ENCODE measurements around the gene VGLL3. TPM values are rescaled to one million over a fixed set of nuclear protein-coding genes. Genes with fewer than 3 reads are reported as not detected.
"Not testable (repeated sequence)": the region's sequence is repeated elsewhere in the genome, so short reads cannot be mapped to it uniquely, and the experiment has no call there.

The VGLL3 gene
- total RNA-seq: not detected

DNA sequence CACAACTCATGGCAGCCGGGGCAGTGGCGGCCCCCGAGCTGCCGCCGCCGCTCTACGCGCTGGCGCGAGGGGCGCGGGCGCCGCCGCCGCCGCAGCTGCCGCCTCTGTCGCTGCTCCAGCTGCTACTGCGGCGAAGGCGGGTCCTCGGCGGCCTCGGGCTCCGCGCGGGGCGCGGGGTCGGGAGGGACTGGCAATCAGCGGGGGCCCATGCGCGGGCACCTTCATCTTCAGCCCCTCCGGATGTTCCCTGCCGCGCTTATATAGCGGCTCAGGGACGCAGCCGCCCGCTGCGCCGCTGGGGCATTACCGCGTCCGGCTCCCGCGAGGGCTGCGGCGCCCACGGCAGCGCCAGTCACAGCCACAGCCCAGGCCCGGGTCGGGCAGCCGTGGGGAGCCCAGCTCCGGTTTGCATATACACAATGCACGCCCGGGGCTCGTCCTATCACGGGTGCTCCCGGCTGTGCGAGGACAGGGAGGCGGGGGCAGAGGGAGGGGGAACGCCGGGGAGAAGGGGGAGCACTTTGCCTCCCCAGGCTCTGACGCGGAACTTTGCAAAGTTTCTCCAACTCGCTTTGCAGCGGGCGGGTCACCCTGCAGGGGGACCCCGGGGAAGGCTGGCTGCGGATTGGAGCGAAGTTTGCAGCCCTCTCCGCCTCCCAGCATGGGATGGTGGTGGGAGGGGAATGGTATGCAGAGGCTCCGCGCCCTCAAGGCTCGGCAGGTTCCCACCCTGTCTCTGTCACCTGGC, at the start of gene VGLL3:
Gene VGLL3, minus strand, starts transcription at position 416 of the 748 bp plus-strand sequence. Its CDS starts 406 bp downstream, at position 10.
- no peak within 1 kb of the TSS for H3K27ac Mint-ChIP-seq
- peak; percentile 8 for DNase-seq
- H3K4me3 Mint-ChIP-seq: no peak within 1 kb of the TSS
- H3K27me3 Mint-ChIP-seq: peaks cover 37% of the 10 kb centered on the region
- no peaks in the 10 kb centered on the region for H3K9me3 Mint-ChIP-seq
- no peaks in the 10 kb centered on the region for H3K36me3 Mint-ChIP-seq
- H3K4me1 Mint-ChIP-seq: peaks cover 5% of the 10 kb centered on the region

- Mint-ChIP-seq H3K4me3 (no peak overlapping the region), H3K9me3 (peaks cover 1% of the 10 kb centered on the region), H3K27me3 (no peaks in the 10 kb centered on the region), H3K27ac (no peak overlapping the region), H3K4me1 (no peaks in the 10 kb centered on the region), H3K36me3 (no peaks in the 10 kb centered on the region)
- DNase-seq: no peak
Observed at GRCh38 chr3:87037652-87038051, 46.7 kb upstream of the VGLL3 start.

DNA sequence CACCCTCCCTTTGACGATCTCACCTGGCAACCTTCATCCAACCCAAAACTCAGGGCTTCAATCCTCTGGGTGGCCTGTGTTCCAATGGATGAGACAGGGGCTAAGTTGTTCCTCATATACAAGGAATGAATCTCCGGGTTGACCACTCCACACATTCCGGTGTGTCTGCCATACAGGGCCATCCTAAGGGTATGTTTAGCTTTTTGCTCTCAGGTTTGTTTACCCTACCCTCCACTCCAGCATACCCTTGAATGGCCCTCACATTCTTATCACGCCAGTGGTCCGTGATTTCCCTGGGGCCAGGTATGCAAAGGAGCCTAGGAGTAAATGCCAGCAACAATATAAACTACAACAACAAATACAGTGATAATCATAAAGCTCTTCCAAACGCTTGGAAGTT, 45.7 kb upstream of the VGLL3 start:
- Mint-ChIP-seq H3K4me1 (no peaks in the 10 kb centered on the region), H3K27me3 (no peaks in the 10 kb centered on the region), H3K4me3 (no peak overlapping the region), H3K27ac (no peak overlapping the region), H3K9me3 (peaks cover under 1% of the 10 kb centered on the region), H3K36me3 (no peaks in the 10 kb centered on the region)
- no peak for DNase-seq

DNA sequence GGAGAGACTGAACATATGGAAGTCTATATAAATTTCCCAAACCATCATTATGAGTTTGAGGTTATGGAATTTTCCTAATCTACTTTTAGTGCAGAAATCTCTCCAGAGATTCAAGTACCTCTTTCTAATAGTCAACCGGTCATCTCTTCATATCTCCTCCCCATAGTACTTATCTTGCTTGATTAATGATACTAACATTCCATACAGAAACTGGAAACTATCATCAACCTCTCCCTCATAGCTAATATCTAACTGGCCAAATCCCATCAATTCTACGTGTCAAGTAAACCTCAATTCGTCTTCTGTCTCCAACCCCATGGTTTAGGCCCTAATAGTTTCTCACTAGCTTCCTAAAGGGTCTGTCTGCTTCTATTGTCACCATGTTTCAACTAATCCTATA, 44.4 kb upstream of the VGLL3 start:
- Mint-ChIP-seq H3K27ac (no peak overlapping the region), H3K9me3 (no peaks in the 10 kb centered on the region), H3K4me3 (no peak overlapping the region), H3K36me3 (no peaks in the 10 kb centered on the region), H3K27me3 (no peaks in the 10 kb centered on the region), H3K4me1 (no peaks in the 10 kb centered on the region)
- DNase-seq: no peak

GRCh38 chr3:87033205-87033604, 42.3 kb upstream of the VGLL3 start:
- Mint-ChIP-seq H3K27me3 (no peaks in the 10 kb centered on the region), H3K4me1 (no peaks in the 10 kb centered on the region), H3K27ac (no peak overlapping the region), H3K4me3 (no peak overlapping the region), H3K36me3 (no peaks in the 10 kb centered on the region), H3K9me3 (no peaks in the 10 kb centered on the region)
- no peak for DNase-seq

GRCh38 chr3:87025661-87026645, 35.0 kb upstream of the VGLL3 start:
- peaks cover 7% of the 10 kb centered on the region for H3K9me3 Mint-ChIP-seq
- H3K36me3 Mint-ChIP-seq: no peaks in the 10 kb centered on the region
- no peaks in the 10 kb centered on the region for H3K27me3 Mint-ChIP-seq
- H3K4me1 Mint-ChIP-seq: no peaks in the 10 kb centered on the region
- H3K4me3 Mint-ChIP-seq: no peak overlapping the region
- no peak overlapping the region for H3K27ac Mint-ChIP-seq
- no peak for DNase-seq

DNA sequence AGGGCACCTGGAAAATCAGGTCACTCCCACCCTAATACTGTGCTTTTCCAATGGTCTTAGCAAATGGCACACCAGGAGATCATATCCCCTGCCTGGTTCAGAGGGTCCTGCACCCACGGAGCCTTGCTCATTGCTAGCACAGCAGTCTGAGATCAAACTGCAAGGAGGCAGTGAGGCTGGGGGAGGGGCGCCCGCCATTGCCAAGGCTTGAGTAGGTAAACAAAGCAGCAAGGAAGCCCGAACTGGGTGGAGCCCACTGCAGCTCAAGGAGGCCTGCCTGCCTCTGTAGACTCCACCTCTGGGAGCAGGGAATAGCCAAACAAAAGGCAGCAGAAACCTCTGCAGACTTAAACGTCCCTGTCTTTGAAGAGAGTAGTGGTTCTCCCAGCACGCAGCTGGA, 26.4 kb upstream of the VGLL3 start:
- H3K36me3 Mint-ChIP-seq, DNase-seq, H3K27ac Mint-ChIP-seq, H3K4me3 Mint-ChIP-seq, H3K27me3 Mint-ChIP-seq, H3K4me1 Mint-ChIP-seq, H3K9me3 Mint-ChIP-seq: not testable (repeated sequence)

DNA sequence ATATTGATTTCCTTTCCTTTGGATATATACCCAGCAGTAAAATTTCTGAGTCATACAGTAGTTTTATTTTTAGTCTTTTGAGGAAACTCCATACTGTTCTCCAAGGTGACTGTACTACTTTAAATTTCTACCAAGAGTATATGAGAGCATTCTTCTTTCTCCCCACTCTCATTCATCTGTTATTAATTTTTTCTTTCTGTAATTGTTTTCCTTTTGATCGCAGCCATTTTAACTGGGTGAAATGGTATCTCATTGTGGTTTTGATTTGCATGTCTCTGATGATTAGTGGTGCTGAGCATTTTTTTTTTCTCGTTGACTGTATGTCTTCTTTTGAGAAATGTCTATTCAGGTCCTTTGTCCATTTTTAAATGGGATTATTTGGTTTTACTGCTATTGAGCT, 18.3 kb upstream of the VGLL3 start:
- no peak overlapping the region for H3K27ac Mint-ChIP-seq
- H3K4me3 Mint-ChIP-seq: no peak overlapping the region
- H3K4me1 Mint-ChIP-seq: no peaks in the 10 kb centered on the region
- H3K9me3 Mint-ChIP-seq: peaks cover 9% of the 10 kb centered on the region
- no peaks in the 10 kb centered on the region for H3K36me3 Mint-ChIP-seq
- no peak for DNase-seq
- H3K27me3 Mint-ChIP-seq: no peaks in the 10 kb centered on the region

DNA sequence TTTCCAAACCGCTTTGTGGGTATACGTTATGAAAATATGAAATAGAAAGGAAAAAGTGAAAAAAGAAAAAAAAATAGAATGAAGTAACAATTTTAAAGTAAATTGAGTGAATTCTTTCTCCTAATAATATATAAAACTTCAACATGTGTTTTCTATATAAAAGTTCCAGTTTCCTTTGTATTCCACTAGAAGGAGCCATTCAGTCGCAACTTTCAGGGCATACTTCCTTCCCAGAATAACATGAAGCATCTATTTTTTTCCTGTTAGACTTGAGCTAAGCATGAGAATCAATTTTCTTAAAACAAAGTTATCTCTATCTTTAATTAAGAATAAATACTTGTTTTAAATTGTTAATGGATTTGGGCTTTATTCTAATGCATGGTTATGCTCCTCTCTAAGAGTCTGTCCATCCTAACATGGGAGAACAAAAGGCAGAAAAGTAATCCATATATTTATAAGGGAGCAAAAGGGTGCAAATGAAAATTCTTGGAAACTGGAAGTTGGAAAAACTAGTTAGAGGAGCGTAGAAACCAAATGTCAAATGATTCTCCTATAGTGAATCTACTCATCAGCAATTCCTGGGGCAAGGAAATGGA, 16.0 kb upstream of the VGLL3 start:
- H3K4me3 Mint-ChIP-seq: no peak overlapping the region
- no peaks in the 10 kb centered on the region for H3K4me1 Mint-ChIP-seq
- no peak overlapping the region for H3K27ac Mint-ChIP-seq
- H3K36me3 Mint-ChIP-seq: no peaks in the 10 kb centered on the region
- peaks cover 4% of the 10 kb centered on the region for H3K27me3 Mint-ChIP-seq
- H3K9me3 Mint-ChIP-seq: peaks cover 11% of the 10 kb centered on the region
- DNase-seq: no peak

- Mint-ChIP-seq H3K36me3 (no peaks in the 10 kb centered on the region), H3K27ac (no peak overlapping the region), H3K4me3 (no peak overlapping the region), H3K4me1 (no peaks in the 10 kb centered on the region), H3K27me3 (peaks cover 4% of the 10 kb centered on the region), H3K9me3 (peaks cover 11% of the 10 kb centered on the region)
- no peak for DNase-seq
Observed at GRCh38 chr3:87004883-87005282, 13.9 kb upstream of the VGLL3 start.

- DNase-seq: no peak
- Mint-ChIP-seq H3K27ac (no peak overlapping the region), H3K4me3 (no peak overlapping the region), H3K27me3 (peaks cover 4% of the 10 kb centered on the region), H3K9me3 (peaks cover 1% of the 10 kb centered on the region), H3K36me3 (no peaks in the 10 kb centered on the region), H3K4me1 (no peaks in the 10 kb centered on the region)
Observed at GRCh38 chr3:87002346-87002745, 11.4 kb upstream of the VGLL3 start.

DNA sequence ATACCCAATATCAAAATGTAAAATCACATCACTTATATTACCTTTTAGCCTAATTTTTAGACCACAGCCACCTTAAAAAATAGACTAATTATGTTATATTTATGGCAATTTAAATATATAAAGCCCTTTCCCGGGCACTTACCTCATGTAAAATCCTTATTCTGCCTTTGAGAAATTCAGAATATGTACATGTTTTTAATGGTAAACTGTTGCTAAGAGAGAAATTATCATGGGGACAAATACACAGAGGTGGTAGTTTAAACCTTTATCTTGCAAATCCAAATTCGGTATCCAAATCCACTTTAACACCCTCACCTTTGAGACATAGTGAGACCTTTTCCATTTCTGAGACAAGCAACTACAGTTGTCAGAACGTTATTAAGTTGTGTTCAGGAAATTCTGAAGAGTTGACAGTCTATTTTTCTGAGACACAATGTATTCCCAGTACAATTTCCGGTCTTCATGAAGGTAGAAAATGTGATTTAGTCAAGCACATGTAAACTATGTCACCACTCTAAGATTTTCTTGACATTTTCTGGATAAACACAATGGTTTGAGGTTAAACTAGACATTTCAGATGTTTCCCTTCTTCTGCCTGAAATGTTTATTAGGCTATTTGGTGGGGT, 10.6 kb upstream of the VGLL3 start:
- no peak for DNase-seq
- Mint-ChIP-seq H3K27ac (no peak overlapping the region), H3K9me3 (peaks cover 1% of the 10 kb centered on the region), H3K27me3 (peaks cover 4% of the 10 kb centered on the region), H3K36me3 (no peaks in the 10 kb centered on the region), H3K4me3 (no peak overlapping the region), H3K4me1 (no peaks in the 10 kb centered on the region)

DNA sequence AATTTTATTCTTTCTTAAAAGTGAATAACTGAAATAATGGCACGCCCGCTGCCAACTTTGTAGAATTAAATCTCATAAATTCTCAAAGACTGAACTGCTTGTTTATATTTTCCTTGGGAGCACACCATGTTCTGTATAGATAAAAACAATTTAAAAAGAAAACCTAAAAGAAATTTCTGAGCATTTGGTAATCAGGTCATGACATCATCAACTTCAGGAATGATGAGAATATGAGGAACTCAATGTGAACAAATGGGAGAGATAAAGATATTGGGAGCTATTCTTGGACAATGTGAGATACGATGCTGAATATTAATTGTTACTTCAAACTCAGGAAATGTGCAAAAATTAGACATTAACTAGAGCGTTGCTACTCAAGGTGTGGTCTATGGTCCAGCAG, 10.0 kb upstream of the VGLL3 start:
- no peaks in the 10 kb centered on the region for H3K4me1 Mint-ChIP-seq
- H3K9me3 Mint-ChIP-seq: peaks cover 1% of the 10 kb centered on the region
- no peak overlapping the region for H3K27ac Mint-ChIP-seq
- H3K36me3 Mint-ChIP-seq: no peaks in the 10 kb centered on the region
- H3K4me3 Mint-ChIP-seq: no peak overlapping the region
- no peak for DNase-seq
- peaks cover 4% of the 10 kb centered on the region for H3K27me3 Mint-ChIP-seq

GRCh38 chr3:86998569-86998968, 7.6 kb upstream of the VGLL3 start:
- DNase-seq: no peak
- H3K36me3 Mint-ChIP-seq: no peaks in the 10 kb centered on the region
- no peak overlapping the region for H3K27ac Mint-ChIP-seq
- peaks cover 1% of the 10 kb centered on the region for H3K9me3 Mint-ChIP-seq
- no peaks in the 10 kb centered on the region for H3K4me1 Mint-ChIP-seq
- peaks cover 10% of the 10 kb centered on the region for H3K27me3 Mint-ChIP-seq
- H3K4me3 Mint-ChIP-seq: no peak overlapping the region

Measured in activated naive CD8-positive, alpha-beta T cell treated with anti-CD3 and anti-CD28 coated beads for 36 hours (primary cell).